Peyer's patch (tissue), 4 donors: ENCODE results near the gene KCNH6. TPM values are rescaled to one million over a fixed set of nuclear protein-coding genes. Genes with fewer than 3 reads are reported as not detected.

Source experiments
- DNase-seq, 3 donors: peaks; one replicate each; pipeline ENCODE4 v3.0.0-alpha.2; 2017 to 2019
- H3K27ac ChIP-seq, 4 donors: fragments of 200-600 bp; sonication (generic); one replicate each; pipeline ENCODE4 v1.5.1; 2016 to 2019
- H3K27me3 ChIP-seq, 2 donors: fragments of 200-600 bp; sonication (generic); one replicate each; pipeline ENCODE4 v1.5.1; 2019
- H3K36me3 ChIP-seq, 3 donors: fragments of 200-600 bp; sonication (generic); one replicate each; pipeline ENCODE4 v1.5.1; 2016 to 2019
- H3K4me1 ChIP-seq, 4 donors: fragments of 200-600 bp; sonication (generic); one replicate each; pipeline ENCODE4 v1.5.1; 2016 to 2019
- H3K4me3 ChIP-seq, 4 donors: fragments of 200-600 bp; sonication (generic); 1 replicate in 3 of 4; 2 replicates in 1 of 4; pipeline ENCODE4 v1.5.1; 2016 to 2019; ENCODE audit warnings: mild to moderate bottlenecking in 1 of 4
- H3K9me3 ChIP-seq, 4 donors: fragments of 200-600 bp; sonication (generic); one replicate each; pipeline ENCODE4 v1.5.1; 2016 to 2019; ENCODE audit warnings: mild to moderate bottlenecking in 1 of 4
- POLR2A ChIP-seq, 2 donors: fragments of 450-650 bp; IDR thresholded peaks; one replicate each; pipeline ENCODE4 v1.5.1; 2017; ENCODE audit warnings: antibody characterized with exemption in 2 of 2, mild to moderate bottlenecking in 2 of 2, moderate library complexity in 2 of 2
- total RNA-seq, 4 donors: library from RNA; depleted of rRNA; stranded (reverse); fragments of >200 nt; gene quantifications; one replicate each; pipeline ENCODE4 v1.1.0, GENCODE V29; 2016
- TF ChIP-seq, protein P1 (sequence below), 6 experiments: fragments of 450-650 bp in 4 of 6; fragments of 200-600 bp in 2 of 6; sonication (generic) in 1 of 6; IDR thresholded peaks; one replicate each; pipeline ENCODE4 v1.5.1; 2017 to 2019; ENCODE audit warnings: antibody characterized with exemption in 6 of 6, mild to moderate bottlenecking in 3 of 6, moderate library complexity in 1 of 6

Gene KCNH6
- total RNA-seq, 4 donors from 2014 or later = 3.3 to 78.6 (median 26.7) TPM

DNA sequence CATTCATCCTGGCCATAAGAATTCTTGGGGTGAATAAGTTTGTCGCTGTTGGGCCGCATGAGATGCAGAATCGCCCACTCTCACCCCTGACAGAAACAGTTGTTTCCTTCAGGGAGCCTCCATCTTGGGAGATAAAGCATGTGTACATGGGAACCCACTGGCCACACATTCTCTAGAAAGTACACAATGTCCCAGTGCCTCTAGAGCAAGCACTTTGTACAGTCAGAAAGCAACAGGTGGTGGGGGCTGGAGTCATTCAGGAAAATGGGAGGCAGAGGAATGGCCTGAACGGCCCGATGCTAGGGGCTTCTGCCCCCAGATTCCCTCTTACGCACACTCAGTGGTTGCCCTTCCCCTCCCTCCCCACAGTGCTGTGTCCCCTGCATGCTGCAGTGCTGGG is 30.2 kb upstream of the KCNH6 start:
- peak overlapping the region in 1 of 4 donors; percentile 39 for H3K27ac ChIP-seq

DNA sequence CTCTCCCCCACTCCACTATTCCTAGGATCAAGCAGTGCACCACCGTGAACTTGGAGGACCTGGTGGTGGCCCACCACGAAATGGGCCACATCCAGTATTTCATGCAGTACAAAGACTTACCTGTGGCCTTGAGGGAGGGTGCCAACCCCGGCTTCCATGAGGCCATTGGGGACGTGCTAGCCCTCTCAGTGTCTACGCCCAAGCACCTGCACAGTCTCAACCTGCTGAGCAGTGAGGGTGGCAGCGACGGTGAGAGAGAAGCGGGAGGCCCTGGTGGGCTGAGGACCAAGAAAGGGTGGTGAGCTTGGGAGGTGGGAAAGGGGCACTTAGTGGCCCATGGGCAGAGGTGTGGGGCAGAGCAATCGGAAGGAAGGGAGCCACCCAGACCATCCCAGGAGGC is 29.7 kb upstream of the KCNH6 start:
- H3K4me3 ChIP-seq = no peak overlapping the region

More for the DNA sequence above, 30.2 kb upstream of the KCNH6 start:
- no peaks in the 10 kb centered on the region for H3K4me1 ChIP-seq
- no peak overlapping the region for H3K4me3 ChIP-seq
- TF ChIP-seq, protein P1, sequence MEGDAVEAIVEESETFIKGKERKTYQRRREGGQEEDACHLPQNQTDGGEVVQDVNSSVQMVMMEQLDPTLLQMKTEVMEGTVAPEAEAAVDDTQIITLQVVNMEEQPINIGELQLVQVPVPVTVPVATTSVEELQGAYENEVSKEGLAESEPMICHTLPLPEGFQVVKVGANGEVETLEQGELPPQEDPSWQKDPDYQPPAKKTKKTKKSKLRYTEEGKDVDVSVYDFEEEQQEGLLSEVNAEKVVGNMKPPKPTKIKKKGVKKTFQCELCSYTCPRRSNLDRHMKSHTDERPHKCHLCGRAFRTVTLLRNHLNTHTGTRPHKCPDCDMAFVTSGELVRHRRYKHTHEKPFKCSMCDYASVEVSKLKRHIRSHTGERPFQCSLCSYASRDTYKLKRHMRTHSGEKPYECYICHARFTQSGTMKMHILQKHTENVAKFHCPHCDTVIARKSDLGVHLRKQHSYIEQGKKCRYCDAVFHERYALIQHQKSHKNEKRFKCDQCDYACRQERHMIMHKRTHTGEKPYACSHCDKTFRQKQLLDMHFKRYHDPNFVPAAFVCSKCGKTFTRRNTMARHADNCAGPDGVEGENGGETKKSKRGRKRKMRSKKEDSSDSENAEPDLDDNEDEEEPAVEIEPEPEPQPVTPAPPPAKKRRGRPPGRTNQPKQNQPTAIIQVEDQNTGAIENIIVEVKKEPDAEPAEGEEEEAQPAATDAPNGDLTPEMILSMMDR (IDR thresholded peaks at IDR 0.05) = no peak
- no peak for TF ChIP-seq POLR2A (IDR thresholded peaks at IDR 0.05)
- H3K27me3 ChIP-seq = no peaks in the 10 kb centered on the region
- no peaks in the 10 kb centered on the region for H3K9me3 ChIP-seq
- H3K36me3 ChIP-seq = peaks cover 0 to 62% (median 0%) of the 10 kb centered on the region in 3 donors
- DNase-seq = no peak

DNA sequence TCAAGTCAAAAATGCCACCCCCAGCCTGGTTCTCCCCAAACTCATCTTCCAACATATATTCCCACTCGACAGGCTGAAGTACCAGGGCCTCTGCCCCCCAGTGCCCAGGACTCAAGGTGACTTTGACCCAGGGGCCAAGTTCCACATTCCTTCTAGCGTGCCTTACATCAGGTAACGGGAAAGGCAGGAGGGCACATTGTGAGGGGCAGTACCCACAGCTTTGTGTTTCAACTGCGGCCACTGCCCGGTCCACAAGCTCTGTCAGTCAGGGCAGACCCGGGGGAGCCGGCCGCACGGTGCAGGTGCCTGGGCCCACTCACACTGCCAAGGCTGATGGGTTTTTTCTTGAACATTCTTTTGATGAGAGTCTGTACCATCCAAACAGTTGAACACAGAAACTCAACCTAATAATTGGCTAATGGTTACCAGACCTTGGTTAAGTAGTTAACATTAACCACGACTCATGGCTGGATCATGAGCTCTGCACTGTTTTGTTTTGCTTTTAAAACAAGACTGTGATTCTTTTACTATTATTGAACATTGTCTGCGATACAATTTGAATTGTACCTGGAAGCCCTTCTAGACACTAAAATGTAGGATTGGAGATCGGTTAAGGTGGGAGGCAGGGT is 28.7 kb upstream of the KCNH6 start:
- no peak for DNase-seq
- TF ChIP-seq POLR2A (IDR thresholded peaks at IDR 0.05) = no peak
- TF ChIP-seq, protein P1 (IDR thresholded peaks at IDR 0.05) = no peak
- H3K27ac ChIP-seq = no peak overlapping the region

More for the DNA sequence above, 29.7 kb upstream of the KCNH6 start:
- H3K4me1 ChIP-seq = no peaks in the 10 kb centered on the region
- no peak overlapping the region for H3K27ac ChIP-seq
- H3K27me3 ChIP-seq = no peaks in the 10 kb centered on the region
- TF ChIP-seq POLR2A (IDR thresholded peaks at IDR 0.05) = no peak
- TF ChIP-seq, protein P1 (IDR thresholded peaks at IDR 0.05) = no peak
- H3K9me3 ChIP-seq = no peaks in the 10 kb centered on the region
- H3K36me3 ChIP-seq = peaks cover 0 to 61% (median 0%) of the 10 kb centered on the region in 3 donors
- DNase-seq = no peak

DNA sequence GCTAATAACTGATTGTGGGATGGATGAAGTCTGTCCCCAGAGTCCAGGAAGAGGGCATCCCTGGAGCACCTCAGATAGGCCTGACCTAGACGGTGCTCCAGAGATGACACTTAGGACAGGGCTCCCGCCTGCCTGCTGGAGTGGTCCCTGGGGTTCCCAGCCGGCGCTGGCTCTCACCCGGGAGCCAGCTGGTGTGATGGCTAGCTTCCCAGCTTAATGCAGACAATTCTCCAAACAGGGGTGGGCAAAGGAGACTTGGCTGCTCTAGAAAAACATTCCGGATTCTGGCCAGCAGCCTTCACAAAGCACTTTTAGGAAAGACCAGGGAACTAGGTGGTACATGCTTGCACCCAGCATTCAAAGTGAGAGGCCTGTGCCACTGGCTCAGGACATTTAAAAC is 27.7 kb upstream of the KCNH6 start:
- H3K4me3 ChIP-seq = no peak overlapping the region
- no peak for DNase-seq

More for the DNA sequence above, 28.7 kb upstream of the KCNH6 start:
- no peaks in the 10 kb centered on the region for H3K27me3 ChIP-seq
- H3K36me3 ChIP-seq = peaks cover 0 to 51% (median 0%) of the 10 kb centered on the region in 3 donors
- no peak overlapping the region for H3K4me3 ChIP-seq
- H3K9me3 ChIP-seq = no peaks in the 10 kb centered on the region
- no peaks in the 10 kb centered on the region for H3K4me1 ChIP-seq

DNA sequence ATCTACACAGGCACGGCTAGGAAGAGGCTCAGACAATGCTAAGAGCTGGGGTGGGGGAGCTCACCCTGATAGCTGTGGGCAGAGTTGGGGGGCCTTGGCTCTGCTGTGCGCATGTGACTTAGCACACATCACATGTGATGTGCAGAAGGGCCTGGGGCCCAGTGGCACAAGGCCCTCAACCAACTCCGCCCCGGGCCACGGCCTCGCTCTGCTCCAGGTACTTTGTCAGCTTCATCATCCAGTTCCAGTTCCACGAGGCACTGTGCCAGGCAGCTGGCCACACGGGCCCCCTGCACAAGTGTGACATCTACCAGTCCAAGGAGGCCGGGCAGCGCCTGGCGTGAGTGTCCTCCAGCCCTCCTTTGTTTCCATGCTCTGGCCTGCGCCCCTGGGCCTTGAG is 27.0 kb upstream of the KCNH6 start:
- H3K9me3 ChIP-seq = no peaks in the 10 kb centered on the region
- DNase-seq = no peak
- peak overlapping the region in 1 of 4 donors; percentile 52 for H3K27ac ChIP-seq
- no peaks in the 10 kb centered on the region for H3K27me3 ChIP-seq
- peaks cover 0 to 46% (median 0%) of the 10 kb centered on the region in 3 donors for H3K36me3 ChIP-seq
- no peak overlapping the region for H3K4me3 ChIP-seq
- TF ChIP-seq POLR2A (IDR thresholded peaks at IDR 0.05) = no peak
- TF ChIP-seq, protein P1 (IDR thresholded peaks at IDR 0.05) = no peak
- H3K4me1 ChIP-seq = no peaks in the 10 kb centered on the region

More for the DNA sequence above, 27.7 kb upstream of the KCNH6 start:
- H3K4me1 ChIP-seq = no peaks in the 10 kb centered on the region
- H3K27ac ChIP-seq = peak overlapping the region in 1 of 4 donors; percentile 5
- no peaks in the 10 kb centered on the region for H3K27me3 ChIP-seq
- H3K9me3 ChIP-seq = no peaks in the 10 kb centered on the region
- peaks cover 0 to 51% (median 0%) of the 10 kb centered on the region in 3 donors for H3K36me3 ChIP-seq
- TF ChIP-seq, protein P1 (IDR thresholded peaks at IDR 0.05) = no peak
- TF ChIP-seq POLR2A (IDR thresholded peaks at IDR 0.05) = no peak
